PC-9 (cell line): ENCODE results near the gene USH1G. TPM values are rescaled to one million over a fixed set of nuclear protein-coding genes. Genes with fewer than 3 reads are reported as not detected.

Experiments used
- BruUV-seq: library from RNA; stranded (reverse); fragments of 400-500 nt; replicated peaks from 2 replicates; lab custom pipeline; 2021; lab: Mats Ljungman, UMichigan
- CTCF ChIA-PET: fragments of 300-600 bp; sonication (Branson Sonifier 250); formaldehyde crosslinking; loops from one replicate; lab custom pipeline; 2022; ENCODE audit warnings: antibody characterized with exemption; lab: Charles Lee
- POLR2A ChIA-PET: fragments of 300-600 bp; sonication (Branson Sonifier 250); formaldehyde crosslinking; loops from one replicate; lab custom pipeline; 2022; ENCODE audit warnings: antibody characterized with exemption; ENCODE audit not compliant: unreplicated experiment; lab: Charles Lee
- DNase-seq, 2 experiments: peaks; one replicate each; pipeline versions ENCODE4 v3.0.0 to v3.0.0-alpha.2; 2015 to 2022; ENCODE audit warnings: mixed read lengths in 1 of 2
- H2AFZ ChIP-seq: fragments of 200-600 bp; sonication (generic); 2 replicates; pipeline ENCODE4 v1.8.1; 2017; ENCODE audit warnings: antibody characterized with exemption
- H3F3A ChIP-seq: fragments of 200-600 bp; sonication (generic); 2 replicates; pipeline ENCODE4 v1.8.1; 2017; ENCODE audit warnings: antibody characterized with exemption, mild to moderate bottlenecking, low read depth; ENCODE audit not compliant: insufficient read depth
- H3K27ac ChIP-seq: fragments of 200-600 bp; sonication (generic); 2 replicates; pipeline ENCODE4 v1.6.1; 2016; ENCODE audit warnings: mixed run types
- H3K27me3 ChIP-seq: fragments of 200-600 bp; sonication (generic); 2 replicates; pipeline ENCODE4 v1.6.1; 2016; ENCODE audit warnings: low read depth, mixed run types; ENCODE audit not compliant: insufficient read depth
- H3K36me3 ChIP-seq: fragments of 200-600 bp; sonication (generic); 2 replicates; pipeline ENCODE4 v1.6.1; 2016; ENCODE audit warnings: low read depth, mixed run types
- H3K4me1 ChIP-seq: fragments of 200-600 bp; sonication (generic); replicated peaks from 2 replicates; pipeline ENCODE4 v1.6.1; 2016; ENCODE audit warnings: mixed run types; ENCODE audit not compliant: insufficient read depth
- H3K4me2 ChIP-seq: fragments of 200-600 bp; sonication (generic); 2 replicates; pipeline ENCODE4 v1.6.1; 2017; ENCODE audit warnings: mixed run types
- H3K4me3 ChIP-seq: fragments of 200-600 bp; sonication (generic); 2 replicates; pipeline ENCODE4 v1.6.1; 2016; ENCODE audit warnings: mixed run types
- H3K79me2 ChIP-seq: fragments of 200-600 bp; sonication (generic); 2 replicates; pipeline ENCODE4 v1.6.1; 2017; ENCODE audit warnings: low read depth, mixed run types
- H3K9me2 ChIP-seq: fragments of 200-600 bp; sonication (generic); 2 replicates; pipeline ENCODE4 v1.8.1; 2017; ENCODE audit warnings: mild to moderate bottlenecking; ENCODE audit not compliant: insufficient read depth
- H3K9me3 ChIP-seq: fragments of 200-600 bp; sonication (generic); 2 replicates; pipeline ENCODE4 v1.8.1; 2016; ENCODE audit warnings: low read depth; ENCODE audit not compliant: insufficient read depth
- H4K20me1 ChIP-seq: fragments of 200-600 bp; sonication (generic); 2 replicates; pipeline ENCODE4 v1.8.1; 2017; ENCODE audit not compliant: insufficient read depth
- CTCF ChIP-seq: fragments of 200-600 bp; sonication (generic); conservative IDR thresholded peaks from 2 replicates; pipeline ENCODE4 v1.6.1; 2017; ENCODE audit warnings: mixed run types, antibody characterized with exemption, mild to moderate bottlenecking, moderate library complexity
- EZH2 ChIP-seq: fragments of 200-600 bp; sonication (generic); IDR thresholded peaks from 2 replicates; pipeline ENCODE4 v1.8.0; 2017; ENCODE audit warnings: antibody characterized with exemption, low read depth
- intact Hi-C: fragments of 100-400 bp; cut with micrococcal nuclease; formaldehyde crosslinking; loops from one replicate; pipeline ENCODE4 v1.10.0; 2022; ENCODE audit not compliant: unreplicated experiment
- total RNA-seq: library from RNA; stranded (reverse); gene quantifications from 2 replicates; pipeline ENCODE4 v1.2.3, GENCODE V29; 2021

Gene USH1G
- total RNA-seq, 1 experiment from 2014 or later, result 0.22 TPM

- H3K4me3 ChIP-seq, result no peak overlapping the region
- no peaks in the 10 kb centered on the region for H3K79me2 ChIP-seq
- H3K4me2 ChIP-seq, result no peak overlapping the region
- no peak overlapping the region for H3K27ac ChIP-seq
- H3K9me2 ChIP-seq, result no peaks in the 10 kb centered on the region
- intact Hi-C loops, result loop anchor here (10.0 kb wide), 1 partner anchor 177 kb away; the partner anchor contains the start of gene NAT9
- H3F3A ChIP-seq, result peaks cover under 1% of the 10 kb centered on the region; the same call in 1 of the 2 replicates
- ChIA-PET POLR2A (interaction anchor here (0.5 kb wide), 1 partner anchor 28 kb away, joined by 4 read pairs; no protein-coding TSS in a partner anchor), CTCF (no interaction called here)
- no peaks in the 10 kb centered on the region for H3K27me3 ChIP-seq
- H3K9me3 ChIP-seq, result no peaks in the 10 kb centered on the region
- H3K36me3 ChIP-seq, result 0 out of 2 replicates have a peak, but pooled peaks cover 4% of the 10 kb centered on the region
- BruUV-seq, result no TSS peak
- H3K4me1 ChIP-seq, result peaks cover 7% of the 10 kb centered on the region; the same call in 1 of the 2 replicates
- no peaks in the 10 kb centered on the region for H4K20me1 ChIP-seq
- TF ChIP-seq EZH2 (no peak), CTCF (no peak)
- H2AFZ ChIP-seq, result no peak overlapping the region
- DNase-seq, result no peak
Observed at GRCh38 chr17:74951680-74952421, 28.8 kb upstream of the USH1G start.

- no peaks in the 10 kb centered on the region for H3K9me2 ChIP-seq
- H3K4me2 ChIP-seq, result no peak overlapping the region
- H2AFZ ChIP-seq, result no peak overlapping the region
- no peaks in the 10 kb centered on the region for H4K20me1 ChIP-seq
- H3K27me3 ChIP-seq, result no peaks in the 10 kb centered on the region
- ChIA-PET CTCF (no interaction called here), POLR2A (no interaction called here)
- H3K9me3 ChIP-seq, result no peaks in the 10 kb centered on the region
- DNase-seq, result no peak
- no peaks in the 10 kb centered on the region for H3F3A ChIP-seq
- H3K27ac ChIP-seq, result no peak overlapping the region
- H3K79me2 ChIP-seq, result no peaks in the 10 kb centered on the region
- 0 out of 2 replicates have a peak, but pooled peaks cover 4% of the 10 kb centered on the region for H3K36me3 ChIP-seq
- peaks cover 7% of the 10 kb centered on the region; the same call in 1 of the 2 replicates for H3K4me1 ChIP-seq
- BruUV-seq, result no TSS peak
- no peak for TF ChIP-seq CTCF
- no peak for TF ChIP-seq EZH2
- no peak overlapping the region for H3K4me3 ChIP-seq
- intact Hi-C loops, result loop anchor here (10.0 kb wide), 1 partner anchor 176 kb away; the partner anchor contains the start of gene NAT9
Observed at GRCh38 chr17:74951065-74951464, 28.0 kb upstream of the USH1G start.

GRCh38 chr17:74950207-74950606 lies 27.2 kb upstream of the USH1G start:
- H4K20me1 ChIP-seq, result no peaks in the 10 kb centered on the region
- ChIA-PET CTCF (interaction anchor here (0.6 kb wide), 1 partner anchor 48 kb away, joined by 4 read pairs; no protein-coding TSS in a partner anchor), POLR2A (interaction anchor here (0.7 kb wide), 1 partner anchor 15 kb away, joined by 3 read pairs; no protein-coding TSS in a partner anchor)
- no peaks in the 10 kb centered on the region for H3K9me2 ChIP-seq
- intact Hi-C loops, result loop anchor here (10.0 kb wide), 1 partner anchor 175 kb away; the partner anchor contains the start of gene NAT9
- H3K9me3 ChIP-seq, result no peaks in the 10 kb centered on the region
- peaks cover 10% of the 10 kb centered on the region for H3K4me1 ChIP-seq
- H3K27ac ChIP-seq, result no peak overlapping the region
- DNase-seq, result peak; percentile 45 to 51
- H3K4me2 ChIP-seq, result no peak overlapping the region; the same call in 1 of the 2 replicates
- no peak for TF ChIP-seq CTCF
- TF ChIP-seq EZH2, result no peak
- no peak overlapping the region for H2AFZ ChIP-seq
- no peaks in the 10 kb centered on the region for H3K79me2 ChIP-seq
- 0 out of 2 replicates have a peak, but pooled peaks cover 4% of the 10 kb centered on the region for H3K36me3 ChIP-seq
- no peak overlapping the region for H3K4me3 ChIP-seq
- no TSS peak for BruUV-seq
- H3F3A ChIP-seq, result no peaks in the 10 kb centered on the region
- H3K27me3 ChIP-seq, result no peaks in the 10 kb centered on the region
